Fibroblast of pulmonary artery (primary cell): ENCODE measurements around the gene PABPC3.

Source experiments
- DNase-seq: peaks from one replicate; pipeline ENCODE4 v3.0.0-alpha.2; 2010; ENCODE audit warnings: low read depth
- H3K4me3 ChIP-seq: replicated peaks from 2 replicates; pipeline ENCODE4 v1.5.1; 2011; ENCODE audit warnings: low read depth, mild to moderate bottlenecking, control low read depth, low read length, moderate library complexity
- TF ChIP-seq, protein P1 (sequence below): IDR thresholded peaks from 2 replicates; pipeline ENCODE4 v1.5.1; 2011; ENCODE audit warnings: mild to moderate bottlenecking, control low read depth, low read length, inconsistent platforms; ENCODE audit errors: missing control alignments

The PABPC3 gene

DNA sequence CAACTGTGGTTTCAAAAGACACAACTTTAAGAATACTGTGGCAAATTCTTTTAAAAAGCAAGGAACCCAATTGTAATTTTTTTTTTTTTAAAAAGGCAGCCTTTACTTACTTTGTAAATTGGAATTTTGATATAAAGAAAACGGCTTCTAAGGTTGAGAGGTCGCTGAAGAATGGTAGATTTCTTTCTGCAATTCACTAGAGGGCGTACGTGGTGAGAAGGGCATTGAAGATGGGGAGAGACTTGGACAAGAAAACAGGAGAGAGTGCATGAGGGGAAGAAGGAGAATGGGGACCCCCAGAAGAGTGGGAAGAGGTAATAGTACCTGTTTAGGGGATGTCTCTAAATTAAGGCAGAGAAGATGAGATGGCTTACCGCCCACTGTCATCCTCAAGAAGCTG, 33.5 kb upstream of the PABPC3 start:
- DNase-seq = no peak
- TF ChIP-seq, protein P1, sequence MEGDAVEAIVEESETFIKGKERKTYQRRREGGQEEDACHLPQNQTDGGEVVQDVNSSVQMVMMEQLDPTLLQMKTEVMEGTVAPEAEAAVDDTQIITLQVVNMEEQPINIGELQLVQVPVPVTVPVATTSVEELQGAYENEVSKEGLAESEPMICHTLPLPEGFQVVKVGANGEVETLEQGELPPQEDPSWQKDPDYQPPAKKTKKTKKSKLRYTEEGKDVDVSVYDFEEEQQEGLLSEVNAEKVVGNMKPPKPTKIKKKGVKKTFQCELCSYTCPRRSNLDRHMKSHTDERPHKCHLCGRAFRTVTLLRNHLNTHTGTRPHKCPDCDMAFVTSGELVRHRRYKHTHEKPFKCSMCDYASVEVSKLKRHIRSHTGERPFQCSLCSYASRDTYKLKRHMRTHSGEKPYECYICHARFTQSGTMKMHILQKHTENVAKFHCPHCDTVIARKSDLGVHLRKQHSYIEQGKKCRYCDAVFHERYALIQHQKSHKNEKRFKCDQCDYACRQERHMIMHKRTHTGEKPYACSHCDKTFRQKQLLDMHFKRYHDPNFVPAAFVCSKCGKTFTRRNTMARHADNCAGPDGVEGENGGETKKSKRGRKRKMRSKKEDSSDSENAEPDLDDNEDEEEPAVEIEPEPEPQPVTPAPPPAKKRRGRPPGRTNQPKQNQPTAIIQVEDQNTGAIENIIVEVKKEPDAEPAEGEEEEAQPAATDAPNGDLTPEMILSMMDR = no peak
- H3K4me3 ChIP-seq = no peak overlapping the region

GRCh38 chr13:25064396-25064795, 31.5 kb upstream of the PABPC3 start:
- TF ChIP-seq, protein P1 = no peak
- H3K4me3 ChIP-seq = no peak overlapping the region
- DNase-seq = no peak

DNA sequence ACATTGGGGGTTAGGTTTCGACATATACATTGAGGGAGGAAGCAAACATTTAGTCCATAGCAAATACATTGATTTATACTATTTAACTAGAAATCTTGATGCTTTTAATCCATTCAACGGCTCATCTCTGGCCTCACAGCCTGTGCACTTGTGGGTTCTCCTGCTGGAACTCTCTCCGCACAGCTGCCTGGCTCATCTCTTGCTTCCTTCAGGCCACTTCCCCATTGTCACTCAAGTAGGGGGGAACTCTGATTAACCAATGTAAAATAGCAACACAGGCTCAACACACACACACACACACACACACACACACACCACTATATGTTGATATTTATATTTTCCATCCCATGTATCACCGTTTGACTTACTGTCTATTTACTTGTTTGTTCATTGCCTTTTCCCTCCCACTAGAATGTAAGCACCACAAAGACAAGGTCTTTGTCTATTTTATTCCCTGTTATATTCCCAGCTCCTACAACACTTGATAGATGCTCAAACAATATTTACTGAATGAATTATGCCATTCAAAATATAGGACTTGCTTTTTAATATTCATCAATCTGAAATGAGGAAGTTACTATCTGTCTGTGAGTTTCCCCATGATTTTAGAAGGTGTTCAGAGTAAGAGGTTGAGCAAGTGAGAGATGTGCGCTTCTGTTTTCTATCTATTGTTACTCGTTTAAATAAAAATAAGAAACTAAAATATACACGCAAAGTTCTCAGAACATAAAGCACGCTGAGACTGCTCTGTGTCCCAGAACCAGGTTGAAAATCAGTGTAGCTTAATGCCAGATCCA, 29.8 kb upstream of the PABPC3 start:
- no peak overlapping the region for H3K4me3 ChIP-seq
- TF ChIP-seq, protein P1 = no peak

DNA sequence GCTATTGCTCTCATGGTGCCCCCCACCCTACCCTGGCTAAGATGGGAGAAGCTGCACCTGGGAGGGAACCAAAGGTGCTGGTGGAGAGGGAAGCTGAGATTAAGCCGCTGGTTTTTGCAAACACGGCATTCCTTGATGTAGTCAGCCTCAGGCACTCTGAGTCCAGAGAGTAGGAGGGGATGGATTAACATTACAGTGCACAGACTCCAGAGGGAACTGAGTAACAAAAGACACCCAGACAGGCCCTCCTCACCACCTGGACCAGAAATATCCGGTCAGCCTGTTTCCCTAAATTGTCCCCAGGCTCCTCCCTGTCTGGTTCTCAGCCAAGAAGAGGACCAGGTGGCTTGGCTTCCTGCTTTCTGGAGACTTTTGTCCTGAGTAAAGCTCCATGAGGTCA, 28.9 kb upstream of the PABPC3 start:
- TF ChIP-seq, protein P1 = no peak
- no peak for DNase-seq
- no peak overlapping the region for H3K4me3 ChIP-seq

More for the DNA sequence above, 29.8 kb upstream of the PABPC3 start:
- no peak for DNase-seq

DNA sequence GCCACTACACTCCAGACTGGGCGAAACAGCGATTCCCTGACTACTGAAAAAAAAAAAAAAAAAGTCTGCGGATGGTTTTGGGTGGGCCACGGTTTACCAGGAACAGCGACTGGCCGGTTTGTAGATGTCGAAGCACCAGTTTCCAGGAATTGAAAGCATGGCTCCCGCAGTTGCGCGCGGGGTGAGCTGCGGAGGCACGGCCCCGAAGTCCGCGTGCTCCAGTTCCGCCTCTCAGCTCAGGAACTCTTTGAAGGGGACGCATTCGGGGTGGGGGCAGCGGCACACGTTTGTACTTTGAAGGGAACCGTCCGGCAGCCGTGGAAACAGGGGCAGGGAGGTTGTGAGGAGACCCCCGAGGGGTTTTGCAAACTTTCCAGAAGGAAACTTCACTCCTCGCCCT, 27.1 kb upstream of the PABPC3 start:
- H3K4me3 ChIP-seq = no peak overlapping the region
- no peak for DNase-seq
- TF ChIP-seq, protein P1 = no peak

DNA sequence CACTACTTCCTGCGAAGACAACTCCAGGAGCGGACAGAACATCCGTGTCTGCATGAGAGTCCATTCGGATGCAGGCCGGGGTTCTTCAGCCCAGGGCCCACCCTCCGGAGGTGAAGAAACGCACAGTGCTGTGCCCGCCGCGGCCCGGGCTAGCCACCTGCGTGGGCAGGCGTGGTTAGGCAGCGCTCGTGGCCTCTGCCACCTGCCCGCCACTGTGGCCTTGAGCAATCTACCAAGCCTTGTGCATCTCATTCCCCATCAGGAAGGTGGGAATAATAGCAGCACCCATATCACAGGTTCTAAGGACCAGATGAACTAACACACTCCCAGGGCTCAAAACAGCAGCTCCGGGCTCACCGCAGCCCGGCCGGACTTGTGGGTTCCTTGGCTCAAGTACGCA, 26.7 kb upstream of the PABPC3 start:
- H3K4me3 ChIP-seq = no peak overlapping the region
- no peak for DNase-seq
- TF ChIP-seq, protein P1 = no peak

- DNase-seq = no peak
- H3K4me3 ChIP-seq = no peak overlapping the region
- TF ChIP-seq, protein P1 = no peak
Measured at GRCh38 chr13:25069911-25070310, 26.0 kb upstream of the PABPC3 start.
